HepG2 (cell line): ENCODE results near the gene ATAD3C. TPM values are rescaled to one million over a fixed set of nuclear protein-coding genes. Genes with fewer than 3 reads are reported as not detected.

Source experiments
- FIP1L1 ChIP-seq: fragments of 200-400 bp; formaldehyde crosslinking; IDR thresholded peaks from 2 replicates; pipeline ENCODE4 v1.6.1; 2018; ENCODE audit warnings: low read depth, mild to moderate bottlenecking, low read length, moderate library complexity, borderline replicate concordance; ENCODE audit not compliant: insufficient read depth
- FOXK1 ChIP-seq: sonication (generic); formaldehyde crosslinking; IDR thresholded peaks from 2 replicates; pipeline ENCODE4 v1.4.0; 2020; ENCODE audit warnings: low read depth, missing genetic modification reagents, borderline replicate concordance
- GABPB1 ChIP-seq: IDR thresholded peaks from 2 replicates; pipeline ENCODE4 v1.6.1; 2016; ENCODE audit warnings: mild to moderate bottlenecking, missing genetic modification reagents, moderate library complexity, missing compliant biosample characterization
- HMG20B ChIP-seq: conservative IDR thresholded peaks from 2 replicates; pipeline ENCODE4 v1.6.1; 2016; ENCODE audit warnings: missing genetic modification reagents, missing compliant biosample characterization
- JUNB ChIP-seq: sonication (generic); formaldehyde crosslinking; IDR thresholded peaks from 2 replicates; pipeline ENCODE4 v1.8.0; 2022; ENCODE audit warnings: missing genetic modification reagents, mild to moderate bottlenecking, borderline replicate concordance
- KAT8 ChIP-seq: IDR thresholded peaks from 2 replicates; pipeline ENCODE4 v1.6.1; 2016; ENCODE audit warnings: missing genetic modification reagents, missing compliant biosample characterization
- MBD4 ChIP-seq: IDR thresholded peaks from 2 replicates; pipeline ENCODE4 v1.6.1; 2012; ENCODE audit warnings: low read length, inconsistent platforms, borderline replicate concordance
- MEIS2 ChIP-seq: sonication (generic); formaldehyde crosslinking; IDR thresholded peaks from 2 replicates; pipeline ENCODE4 v1.9.0; 2021; ENCODE audit warnings: mild to moderate bottlenecking, missing genetic modification reagents
- NFE2L2 ChIP-seq: fragments of 150-350 bp; IDR thresholded peaks from 2 replicates; pipeline ENCODE4 v1.6.1; 2014; ENCODE audit warnings: low read length
- SALL1 ChIP-seq: sonication (generic); formaldehyde crosslinking; IDR thresholded peaks from 2 replicates; pipeline ENCODE4 v1.8.0; 2022; ENCODE audit warnings: mild to moderate bottlenecking, missing genetic modification reagents
- ZFP41 ChIP-seq: sonication (generic); formaldehyde crosslinking; IDR thresholded peaks from 2 replicates; pipeline ENCODE4 v1.4.0; 2020; ENCODE audit warnings: mild to moderate bottlenecking, missing genetic modification reagents, borderline replicate concordance
- ZNF232 ChIP-seq: sonication (generic); formaldehyde crosslinking; IDR thresholded peaks from 2 replicates; pipeline ENCODE4 v1.4.0; 2020; ENCODE audit warnings: missing genetic modification reagents, borderline replicate concordance
- ZNF335 ChIP-seq: sonication (generic); formaldehyde crosslinking; IDR thresholded peaks from 2 replicates; pipeline ENCODE4 v1.4.0; 2020; ENCODE audit warnings: missing genetic modification reagents
- ZNF350 ChIP-seq: sonication (generic); formaldehyde crosslinking; IDR thresholded peaks from 2 replicates; pipeline ENCODE4 v1.4.0; 2020; ENCODE audit warnings: mild to moderate bottlenecking, low read depth, missing genetic modification reagents, borderline replicate concordance
- ZNF552 ChIP-seq: sonication (generic); formaldehyde crosslinking; IDR thresholded peaks from 2 replicates; pipeline ENCODE4 v1.9.0; 2022; ENCODE audit warnings: missing genetic modification reagents, mild to moderate bottlenecking, borderline replicate concordance
- ZNF605 ChIP-seq: sonication (generic); formaldehyde crosslinking; IDR thresholded peaks from 2 replicates; pipeline ENCODE4 v1.8.0; 2022; ENCODE audit warnings: mild to moderate bottlenecking, missing genetic modification reagents
- polyA plus RNA-seq, 8 experiments: library from polyadenylated mRNA; depleted of rRNA in 3 of 8; stranded (reverse) in 7 of 8; unstranded in 1 of 8; fragments of >200 nt; fragmentation: Illumina TruSeq in 4 of 8; extraction: Trizol in 4 of 8; gene quantifications; 2 replicates each; pipeline versions ENCODE4 v1.2.1 to v1.2.3, GENCODE V29; 2011 to 2016; ENCODE audit warnings: low read depth in 4 of 8, missing spikeins in 1 of 8, mixed read lengths in 1 of 8; ENCODE audit not compliant: insufficient read depth in 1 of 8
- total RNA-seq, 5 experiments: library from RNA; depleted of rRNA; stranded (reverse); fragments of >200 nt; fragmentation: Illumina TruSeq; extraction: Trizol; gene quantifications; 2 replicates each; pipeline ENCODE4 v1.2.3, GENCODE V29; 2016; ENCODE audit warnings: low read depth in 1 of 5
- TF ChIP-seq, protein P1 (sequence below): sonication (generic); formaldehyde crosslinking; IDR thresholded peaks from 2 replicates; pipeline ENCODE4 v1.4.0; 2020; ENCODE audit warnings: low read depth, missing genetic modification reagents
- TF ChIP-seq, protein P2 (sequence below): IDR thresholded peaks from 2 replicates; pipeline ENCODE4 v1.6.1; 2016; ENCODE audit warnings: missing compliant biosample characterization, missing genetic modification reagents, borderline replicate concordance
- TF ChIP-seq, protein P3 (sequence below): sonication (generic); formaldehyde crosslinking; IDR thresholded peaks from 2 replicates; pipeline ENCODE4 v1.4.0; 2020; ENCODE audit warnings: missing genetic modification reagents
- TF ChIP-seq, protein P4 (sequence below): sonication (generic); formaldehyde crosslinking; IDR thresholded peaks from 2 replicates; pipeline ENCODE4 v1.4.0; 2020; ENCODE audit warnings: mild to moderate bottlenecking, missing genetic modification reagents

ATAD3C gene
- total and polyA plus RNA-seq, 2 of the 13 experiments (the other 11 are each of a cell fraction or from before 2014, with no cell fraction given) = 2.4 to 3.2 TPM

DNA sequence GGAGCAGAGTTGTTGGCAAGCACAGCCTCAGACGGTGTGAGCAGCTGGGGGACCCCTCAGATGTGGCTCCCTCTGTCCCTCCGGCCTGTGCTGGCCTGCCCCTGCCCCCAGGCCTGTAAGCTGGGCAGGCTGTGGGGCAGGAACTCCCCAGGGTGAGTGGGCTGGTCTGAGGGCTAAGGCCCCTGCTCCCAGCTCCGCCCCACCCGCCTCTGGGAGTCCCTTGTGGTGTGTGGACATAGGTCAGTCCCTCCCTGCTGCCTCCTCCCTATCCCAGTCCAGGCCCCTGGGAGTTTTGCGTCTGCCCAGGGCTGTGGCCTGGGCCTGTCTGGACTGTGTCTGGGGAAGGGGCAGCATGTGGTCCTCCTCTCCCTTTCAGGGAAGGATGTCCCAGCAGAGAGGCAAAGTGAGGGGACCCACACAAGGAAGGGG is 17.6 kb upstream of the ATAD3C start (continued):
- TF ChIP-seq, protein P1, sequence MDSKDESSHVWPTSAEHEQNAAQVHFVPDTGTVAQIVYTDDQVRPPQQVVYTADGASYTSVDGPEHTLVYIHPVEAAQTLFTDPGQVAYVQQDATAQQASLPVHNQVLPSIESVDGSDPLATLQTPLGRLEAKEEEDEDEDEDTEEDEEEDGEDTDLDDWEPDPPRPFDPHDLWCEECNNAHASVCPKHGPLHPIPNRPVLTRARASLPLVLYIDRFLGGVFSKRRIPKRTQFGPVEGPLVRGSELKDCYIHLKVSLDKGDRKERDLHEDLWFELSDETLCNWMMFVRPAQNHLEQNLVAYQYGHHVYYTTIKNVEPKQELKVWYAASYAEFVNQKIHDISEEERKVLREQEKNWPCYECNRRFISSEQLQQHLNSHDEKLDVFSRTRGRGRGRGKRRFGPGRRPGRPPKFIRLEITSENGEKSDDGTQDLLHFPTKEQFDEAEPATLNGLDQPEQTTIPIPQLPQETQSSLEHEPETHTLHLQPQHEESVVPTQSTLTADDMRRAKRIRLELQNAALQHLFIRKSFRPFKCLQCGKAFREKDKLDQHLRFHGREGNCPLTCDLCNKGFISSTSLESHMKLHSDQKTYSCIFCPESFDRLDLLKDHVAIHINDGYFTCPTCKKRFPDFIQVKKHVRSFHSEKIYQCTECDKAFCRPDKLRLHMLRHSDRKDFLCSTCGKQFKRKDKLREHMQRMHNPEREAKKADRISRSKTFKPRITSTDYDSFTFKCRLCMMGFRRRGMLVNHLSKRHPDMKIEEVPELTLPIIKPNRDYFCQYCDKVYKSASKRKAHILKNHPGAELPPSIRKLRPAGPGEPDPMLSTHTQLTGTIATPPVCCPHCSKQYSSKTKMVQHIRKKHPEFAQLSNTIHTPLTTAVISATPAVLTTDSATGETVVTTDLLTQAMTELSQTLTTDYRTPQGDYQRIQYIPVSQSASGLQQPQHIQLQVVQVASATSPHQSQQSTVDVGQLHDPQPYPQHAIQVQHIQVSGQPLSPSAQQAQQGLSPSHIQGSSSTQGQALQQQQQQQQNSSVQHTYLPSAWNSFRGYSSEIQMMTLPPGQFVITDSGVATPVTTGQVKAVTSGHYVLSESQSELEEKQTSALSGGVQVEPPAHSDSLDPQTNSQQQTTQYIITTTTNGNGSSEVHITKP (CRISPR knock-in tag) = peak; percentile 84; the same call in 1 of the 2 replicates
- TF ChIP-seq ZNF350 (no peak), MBD4 (no peak), HMG20B (CRISPR knock-in tag) (no peak), ZNF605 (CRISPR knock-in tag) (peak; percentile 83), ZNF552 (CRISPR knock-in tag) (no peak), MEIS2 (CRISPR knock-in tag) (no peak; the same call in 1 of the 2 replicates), ZNF335 (peak; percentile 95), NFE2L2 (no peak), SALL1 (CRISPR knock-in tag) (peak; percentile 48; the same call in 1 of the 2 replicates), ZFP41 (CRISPR knock-in tag) (no peak), FOXK1 (CRISPR knock-in tag) (peak; percentile 55; the same call in 1 of the 2 replicates), KAT8 (peak; percentile 45; the same call in 1 of the 2 replicates), JUNB (CRISPR knock-in tag) (no peak), ZNF232 (CRISPR knock-in tag) (no peak; the same call in 1 of the 2 replicates), GABPB1 (CRISPR knock-in tag) (peak; percentile 75), FIP1L1 (no peak)
- TF ChIP-seq, protein P2, sequence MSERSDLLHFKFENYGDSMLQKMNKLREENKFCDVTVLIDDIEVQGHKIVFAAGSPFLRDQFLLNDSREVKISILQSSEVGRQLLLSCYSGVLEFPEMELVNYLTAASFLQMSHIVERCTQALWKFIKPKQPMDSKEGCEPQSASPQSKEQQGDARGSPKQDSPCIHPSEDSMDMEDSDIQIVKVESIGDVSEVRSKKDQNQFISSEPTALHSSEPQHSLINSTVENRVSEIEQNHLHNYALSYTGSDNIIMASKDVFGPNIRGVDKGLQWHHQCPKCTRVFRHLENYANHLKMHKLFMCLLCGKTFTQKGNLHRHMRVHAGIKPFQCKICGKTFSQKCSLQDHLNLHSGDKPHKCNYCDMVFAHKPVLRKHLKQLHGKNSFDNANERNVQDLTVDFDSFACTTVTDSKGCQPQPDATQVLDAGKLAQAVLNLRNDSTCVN = 0 out of 2 replicates have a peak, but pooled peaks have one; percentile 21
- TF ChIP-seq, protein P3, sequence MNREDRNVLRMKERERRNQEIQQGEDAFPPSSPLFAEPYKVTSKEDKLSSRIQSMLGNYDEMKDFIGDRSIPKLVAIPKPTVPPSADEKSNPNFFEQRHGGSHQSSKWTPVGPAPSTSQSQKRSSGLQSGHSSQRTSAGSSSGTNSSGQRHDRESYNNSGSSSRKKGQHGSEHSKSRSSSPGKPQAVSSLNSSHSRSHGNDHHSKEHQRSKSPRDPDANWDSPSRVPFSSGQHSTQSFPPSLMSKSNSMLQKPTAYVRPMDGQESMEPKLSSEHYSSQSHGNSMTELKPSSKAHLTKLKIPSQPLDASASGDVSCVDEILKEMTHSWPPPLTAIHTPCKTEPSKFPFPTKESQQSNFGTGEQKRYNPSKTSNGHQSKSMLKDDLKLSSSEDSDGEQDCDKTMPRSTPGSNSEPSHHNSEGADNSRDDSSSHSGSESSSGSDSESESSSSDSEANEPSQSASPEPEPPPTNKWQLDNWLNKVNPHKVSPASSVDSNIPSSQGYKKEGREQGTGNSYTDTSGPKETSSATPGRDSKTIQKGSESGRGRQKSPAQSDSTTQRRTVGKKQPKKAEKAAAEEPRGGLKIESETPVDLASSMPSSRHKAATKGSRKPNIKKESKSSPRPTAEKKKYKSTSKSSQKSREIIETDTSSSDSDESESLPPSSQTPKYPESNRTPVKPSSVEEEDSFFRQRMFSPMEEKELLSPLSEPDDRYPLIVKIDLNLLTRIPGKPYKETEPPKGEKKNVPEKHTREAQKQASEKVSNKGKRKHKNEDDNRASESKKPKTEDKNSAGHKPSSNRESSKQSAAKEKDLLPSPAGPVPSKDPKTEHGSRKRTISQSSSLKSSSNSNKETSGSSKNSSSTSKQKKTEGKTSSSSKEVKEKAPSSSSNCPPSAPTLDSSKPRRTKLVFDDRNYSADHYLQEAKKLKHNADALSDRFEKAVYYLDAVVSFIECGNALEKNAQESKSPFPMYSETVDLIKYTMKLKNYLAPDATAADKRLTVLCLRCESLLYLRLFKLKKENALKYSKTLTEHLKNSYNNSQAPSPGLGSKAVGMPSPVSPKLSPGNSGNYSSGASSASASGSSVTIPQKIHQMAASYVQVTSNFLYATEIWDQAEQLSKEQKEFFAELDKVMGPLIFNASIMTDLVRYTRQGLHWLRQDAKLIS (CRISPR knock-in tag) = no peak; the same call in 1 of the 2 replicates
- TF ChIP-seq, protein P4, sequence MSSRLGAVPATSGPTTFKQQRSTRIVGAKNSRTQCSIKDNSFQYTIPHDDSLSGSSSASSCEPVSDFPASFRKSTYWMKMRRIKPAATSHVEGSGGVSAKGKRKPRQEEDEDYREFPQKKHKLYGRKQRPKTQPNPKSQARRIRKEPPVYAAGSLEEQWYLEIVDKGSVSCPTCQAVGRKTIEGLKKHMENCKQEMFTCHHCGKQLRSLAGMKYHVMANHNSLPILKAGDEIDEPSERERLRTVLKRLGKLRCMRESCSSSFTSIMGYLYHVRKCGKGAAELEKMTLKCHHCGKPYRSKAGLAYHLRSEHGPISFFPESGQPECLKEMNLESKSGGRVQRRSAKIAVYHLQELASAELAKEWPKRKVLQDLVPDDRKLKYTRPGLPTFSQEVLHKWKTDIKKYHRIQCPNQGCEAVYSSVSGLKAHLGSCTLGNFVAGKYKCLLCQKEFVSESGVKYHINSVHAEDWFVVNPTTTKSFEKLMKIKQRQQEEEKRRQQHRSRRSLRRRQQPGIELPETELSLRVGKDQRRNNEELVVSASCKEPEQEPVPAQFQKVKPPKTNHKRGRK (CRISPR knock-in tag) = no peak
